Esophagus muscularis mucosa (tissue), 4 donors: ENCODE results near the gene DCX.

Source experiments
- CTCF ChIP-seq, 3 experiments: fragments of 200-600 bp in 2 of 3; fragments of 450-650 bp in 1 of 3; sonication (generic) in 2 of 3; IDR thresholded peaks; one replicate each; pipeline ENCODE4 v1.5.1; 2017 to 2019; ENCODE audit warnings: antibody characterized with exemption in 3 of 3, mild to moderate bottlenecking in 2 of 3, moderate library complexity in 1 of 3
- EP300 ChIP-seq: sonication (generic); formaldehyde crosslinking; IDR thresholded peaks from one replicate; pipeline ENCODE4 v1.6.1; 2017; ENCODE audit warnings: antibody characterized with exemption
- POLR2A ChIP-seq: fragments of 450-650 bp; IDR thresholded peaks from one replicate; pipeline ENCODE4 v1.6.1; 2017; ENCODE audit warnings: antibody characterized with exemption, moderate library complexity, mild to moderate bottlenecking, low read depth
- POLR2AphosphoS5 ChIP-seq, 2 donors: sonication (generic); formaldehyde crosslinking; IDR thresholded peaks; one replicate each; pipeline ENCODE4 v1.6.1; 2017; ENCODE audit warnings: antibody characterized with exemption in 2 of 2

GRCh38 chrX:111262086-111262485, 149.9 kb downstream of the DCX start:
- TF ChIP-seq POLR2A = no peak
- TF ChIP-seq CTCF (IDR thresholded peaks at IDR 0.05) = no peak
- no peak for TF ChIP-seq POLR2AphosphoS5 (IDR thresholded peaks at IDR 0.05)
- TF ChIP-seq EP300 = no peak
